Endothelial cell (in vitro differentiated cells): ENCODE results near the gene CDH26. TPM values are rescaled to one million over a fixed set of nuclear protein-coding genes. Genes with fewer than 3 reads are reported as not detected.

Experiments used
- DNase-seq: peaks from one replicate; pipeline ENCODE4 v3.0.0; 2021; ENCODE audit warnings: low spot score
- H3K27ac Mint-ChIP-seq: one replicate; pipeline ENCODE4 v1.8.0; 2021; ENCODE audit warnings: mixed read lengths, inconsistent platforms; ENCODE audit not compliant: unreplicated experiment
- H3K27me3 Mint-ChIP-seq: one replicate; pipeline ENCODE4 v1.8.0; 2021; ENCODE audit warnings: mild to moderate bottlenecking, moderate library complexity, mixed read lengths, inconsistent platforms; ENCODE audit not compliant: unreplicated experiment
- H3K36me3 Mint-ChIP-seq: one replicate; pipeline ENCODE4 v1.8.0; 2021; ENCODE audit warnings: mild to moderate bottlenecking, low read depth, mixed read lengths, inconsistent platforms; ENCODE audit not compliant: unreplicated experiment
- H3K4me1 Mint-ChIP-seq: one replicate; pipeline ENCODE4 v1.8.0; 2021; ENCODE audit warnings: mild to moderate bottlenecking, mixed read lengths, inconsistent platforms; ENCODE audit not compliant: unreplicated experiment
- H3K4me3 Mint-ChIP-seq: one replicate; pipeline ENCODE4 v1.8.0; 2021; ENCODE audit warnings: mild to moderate bottlenecking, mixed read lengths, inconsistent platforms; ENCODE audit not compliant: unreplicated experiment
- H3K9me3 Mint-ChIP-seq: one replicate; pipeline ENCODE4 v1.8.0; 2021; ENCODE audit warnings: mixed read lengths, inconsistent platforms; ENCODE audit not compliant: unreplicated experiment
- CTCF ChIP-seq: fragments of 200-600 bp; sonication (generic); IDR thresholded peaks from one replicate; pipeline ENCODE4 v1.5.0; 2021; ENCODE audit warnings: antibody characterized with exemption; ENCODE audit not compliant: unreplicated experiment
- total RNA-seq: library from RNA; stranded (reverse); fragmentation: NEBNext Ultra II Directional; extraction: Animal tissue kit (Norgen Biotek cat#: 25700); gene quantifications from one replicate; pipeline ENCODE4 v1.2.1, GENCODE V29; 2021; ENCODE audit not compliant: unreplicated experiment

The CDH26 gene
- total RNA-seq, 1 donor from 2014 or later = 5.4 TPM

DNA sequence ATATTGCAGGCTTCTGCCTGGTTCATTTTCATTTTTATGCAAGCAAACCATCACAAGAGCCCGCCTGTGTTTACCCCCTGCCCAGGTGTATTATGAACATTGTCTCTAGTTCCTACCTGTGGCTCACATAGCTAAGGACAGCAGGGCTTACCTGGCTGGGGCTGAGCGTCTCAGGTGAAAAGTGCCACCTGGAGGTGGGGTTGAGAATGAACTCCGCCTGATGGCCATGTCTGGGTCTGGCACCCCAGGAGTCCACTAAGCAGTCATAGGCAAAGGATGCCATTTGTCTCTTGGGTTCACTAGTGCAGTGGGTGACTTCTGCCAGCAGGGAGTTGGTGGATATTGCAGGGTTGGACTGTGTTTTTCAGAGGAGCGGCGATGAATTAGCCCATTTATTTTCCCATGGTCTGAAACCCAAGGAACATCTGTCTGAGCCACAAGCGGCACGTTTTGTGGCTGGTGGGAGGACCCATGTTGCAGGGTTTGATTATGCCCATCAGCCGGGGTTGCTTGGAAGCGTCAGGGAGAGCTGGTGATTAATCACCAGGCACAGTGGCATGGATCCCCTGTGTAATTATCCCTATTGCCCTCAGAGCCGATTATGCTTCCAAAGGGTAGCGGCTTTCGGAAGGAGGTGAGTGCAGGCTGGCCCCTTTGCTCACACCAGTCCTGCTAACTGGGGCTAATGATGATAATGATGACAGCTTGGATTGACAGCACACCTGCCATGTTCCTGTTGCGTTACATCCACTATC lies 92.1 kb downstream of the CDH26 start:
- no peak overlapping the region for H3K4me3 Mint-ChIP-seq
- peak; percentile 41 for TF ChIP-seq CTCF
- H3K4me1 Mint-ChIP-seq = peaks cover 15% of the 10 kb centered on the region
- no peak overlapping the region for H3K27ac Mint-ChIP-seq
- DNase-seq = no peak
- H3K27me3 Mint-ChIP-seq = peaks cover 3% of the 10 kb centered on the region
- H3K36me3 Mint-ChIP-seq = no peaks in the 10 kb centered on the region
- no peaks in the 10 kb centered on the region for H3K9me3 Mint-ChIP-seq

- H3K9me3 Mint-ChIP-seq = no peaks in the 10 kb centered on the region
- DNase-seq = no peak
These were observed 93.7 kb downstream of the CDH26 start for GRCh38 chr20:60051911-60052310.

DNA sequence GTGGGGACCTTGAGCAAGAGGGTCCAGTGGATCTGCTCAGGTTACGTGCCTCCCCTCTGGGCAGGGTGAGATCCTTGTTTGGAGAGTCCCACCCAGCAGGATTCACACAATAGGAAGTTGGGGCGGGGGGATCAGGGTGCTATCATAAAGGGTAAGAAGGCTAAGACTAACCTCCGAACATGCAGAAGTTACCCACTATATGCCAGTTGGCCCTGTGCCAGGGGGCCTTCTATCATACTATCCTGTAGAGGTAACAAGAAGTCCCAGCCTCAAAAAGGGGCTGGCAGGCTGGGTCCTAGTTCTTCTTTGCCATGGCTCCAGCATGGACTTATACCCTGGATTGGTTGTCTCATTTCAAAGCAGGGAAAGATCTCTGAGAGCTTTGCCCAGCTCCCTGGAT lies 94.1 kb downstream of the CDH26 start:
- peaks cover 25% of the 10 kb centered on the region for H3K4me1 Mint-ChIP-seq
- H3K27ac Mint-ChIP-seq = no peak overlapping the region
- no peak for TF ChIP-seq CTCF
- no peaks in the 10 kb centered on the region for H3K9me3 Mint-ChIP-seq
- no peaks in the 10 kb centered on the region for H3K36me3 Mint-ChIP-seq
- peaks cover 2% of the 10 kb centered on the region for H3K27me3 Mint-ChIP-seq
- DNase-seq = no peak
- H3K4me3 Mint-ChIP-seq = no peak overlapping the region

More at GRCh38 chr20:60051911-60052310, 93.7 kb downstream of the CDH26 start:
- Mint-ChIP-seq H3K4me1 (peaks cover 21% of the 10 kb centered on the region), H3K4me3 (no peak overlapping the region), H3K27ac (no peak overlapping the region), H3K36me3 (no peaks in the 10 kb centered on the region), H3K27me3 (peaks cover 2% of the 10 kb centered on the region)
- TF ChIP-seq CTCF = no peak

- no peaks in the 10 kb centered on the region for H3K9me3 Mint-ChIP-seq
- DNase-seq = no peak
- no peak overlapping the region for H3K27ac Mint-ChIP-seq
- peaks cover 30% of the 10 kb centered on the region for H3K4me1 Mint-ChIP-seq
- no peaks in the 10 kb centered on the region for H3K36me3 Mint-ChIP-seq
- TF ChIP-seq CTCF = no peak
- peaks cover 2% of the 10 kb centered on the region for H3K27me3 Mint-ChIP-seq
- no peak overlapping the region for H3K4me3 Mint-ChIP-seq
These were observed 95.0 kb downstream of the CDH26 start for GRCh38 chr20:60053125-60053817.

DNA sequence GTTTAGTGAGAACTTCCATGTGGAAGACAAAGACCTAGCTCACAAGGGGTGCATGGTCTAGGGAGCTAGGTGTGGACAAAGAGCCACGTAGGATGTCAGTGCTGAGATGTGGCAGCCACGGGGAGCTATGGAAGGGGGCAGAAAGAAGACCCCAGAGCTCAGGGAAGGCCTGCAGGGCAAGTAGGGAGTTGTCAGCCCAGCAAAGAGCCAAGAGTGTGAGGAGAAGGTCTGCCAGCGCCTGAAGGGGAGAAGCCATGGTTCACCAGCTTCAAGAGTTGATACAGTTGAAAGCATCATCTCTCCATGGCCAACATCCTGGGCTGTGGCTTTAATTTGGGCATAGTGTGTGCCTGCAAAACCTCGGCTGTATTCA lies 95.6 kb downstream of the CDH26 start:
- H3K36me3 Mint-ChIP-seq = no peaks in the 10 kb centered on the region
- no peaks in the 10 kb centered on the region for H3K9me3 Mint-ChIP-seq
- H3K27me3 Mint-ChIP-seq = peaks cover 2% of the 10 kb centered on the region
- TF ChIP-seq CTCF = no peak
- DNase-seq = no peak
- H3K4me3 Mint-ChIP-seq = no peak overlapping the region
- peaks cover 30% of the 10 kb centered on the region for H3K4me1 Mint-ChIP-seq
- no peak overlapping the region for H3K27ac Mint-ChIP-seq
